A549 (cell line): ENCODE results near the gene GCNT2.

Experiments used
- BHLHE40 ChIP-seq: IDR thresholded peaks from 2 replicates; pipeline ENCODE4 v1.6.1; 2012; ENCODE audit warnings: low read depth, low read length, inconsistent platforms
- EP300 ChIP-seq, 2 experiments: fragments of >200 bp; sonication (Bioruptor Twin); formaldehyde crosslinking; IDR thresholded peaks; 2 replicates in 1 of 2; 3 replicates in 1 of 2; pipeline ENCODE4 v1.6.1; 2016 to 2017
- JUN ChIP-seq, 2 experiments: fragments of >200 bp; sonication (Bioruptor Twin); formaldehyde crosslinking; IDR thresholded peaks; 2 replicates in 1 of 2; 3 replicates in 1 of 2; pipeline ENCODE4 v1.6.1; 2016 to 2017
- MYC ChIP-seq: IDR thresholded peaks from 2 replicates; pipeline ENCODE4 v1.6.1; 2012; ENCODE audit warnings: mild to moderate bottlenecking, inconsistent platforms, low read length, improper control_type of control experiment, borderline replicate concordance
- NFE2L2 ChIP-seq: fragments of 150-350 bp; conservative IDR thresholded peaks from 2 replicates; pipeline ENCODE4 v1.6.1; 2014; ENCODE audit warnings: low read length
- POLR2A ChIP-seq: IDR thresholded peaks from 2 replicates; pipeline ENCODE4 v1.6.1; 2012; ENCODE audit warnings: mild to moderate bottlenecking, low read length
- RAD21 ChIP-seq, 2 experiments: fragments of >200 bp in 1 of 2; sonication (Bioruptor Twin) in 1 of 2; formaldehyde crosslinking in 1 of 2; IDR thresholded peaks in 1 of 2; conservative IDR thresholded peaks in 1 of 2; 2 replicates in 1 of 2; 3 replicates in 1 of 2; pipeline ENCODE4 v1.6.1; 2012 to 2018; ENCODE audit warnings: inconsistent platforms in 1 of 2
- RCOR1 ChIP-seq: fragments of 150-350 bp; IDR thresholded peaks from 2 replicates; pipeline ENCODE4 v1.6.1; 2014; ENCODE audit warnings: antibody characterized with exemption, low read length, low read depth
- TP53 ChIP-seq: fragments of 250-450 bp; sonication (Bioruptor Pico); IDR thresholded peaks from 2 replicates; pipeline ENCODE4 v1.5.0; 2021; ENCODE audit warnings: mild to moderate bottlenecking, moderate library complexity
- TF ChIP-seq, protein P1 (sequence below): fragments of >200 bp; sonication (Bioruptor Twin); formaldehyde crosslinking; IDR thresholded peaks from 3 replicates; pipeline ENCODE4 v1.5.1; 2016

DNA sequence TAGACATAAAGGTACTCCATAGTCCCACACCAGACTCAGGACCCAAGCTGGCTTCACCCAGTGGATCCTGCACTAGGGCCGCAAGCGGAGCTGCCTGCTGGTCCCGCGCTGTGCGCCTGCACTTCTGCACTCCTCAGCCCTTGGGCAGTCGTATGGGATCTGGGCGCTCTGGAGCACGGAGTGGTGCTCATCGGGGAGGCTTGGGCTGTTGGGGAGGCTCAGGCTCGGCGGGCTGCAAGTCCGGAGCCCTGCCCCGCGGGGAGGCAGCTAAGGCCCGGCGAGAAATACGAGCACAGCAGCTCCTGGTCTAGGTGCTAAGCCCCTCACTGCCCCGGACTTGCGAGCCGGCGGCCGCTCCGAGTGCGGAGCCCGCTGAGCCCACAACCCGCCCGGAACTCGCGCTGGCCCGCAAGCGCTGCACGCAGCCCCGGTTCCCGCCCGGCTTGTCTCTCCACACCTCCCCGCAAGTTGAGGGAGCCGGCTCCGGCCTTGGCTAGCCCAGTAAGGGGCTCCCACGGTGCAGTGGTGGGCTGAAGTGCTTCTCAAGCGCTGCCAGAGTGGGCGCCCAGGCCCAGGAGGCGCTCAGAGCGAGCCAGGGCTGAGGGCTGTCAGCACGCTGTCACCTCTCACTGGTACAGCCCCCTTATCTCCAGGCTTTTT lies 33.4 kb upstream of the GCNT2 start:
- no peak for TF ChIP-seq JUN (IDR thresholded peaks at IDR 0.05)
- TF ChIP-seq RAD21 (conservative IDR thresholded peaks at IDR 0.05 in 1 of 2, IDR thresholded peaks at IDR 0.05 in 1 of 2), result no peak
- TF ChIP-seq RCOR1, result no peak
- TF ChIP-seq, protein P1, sequence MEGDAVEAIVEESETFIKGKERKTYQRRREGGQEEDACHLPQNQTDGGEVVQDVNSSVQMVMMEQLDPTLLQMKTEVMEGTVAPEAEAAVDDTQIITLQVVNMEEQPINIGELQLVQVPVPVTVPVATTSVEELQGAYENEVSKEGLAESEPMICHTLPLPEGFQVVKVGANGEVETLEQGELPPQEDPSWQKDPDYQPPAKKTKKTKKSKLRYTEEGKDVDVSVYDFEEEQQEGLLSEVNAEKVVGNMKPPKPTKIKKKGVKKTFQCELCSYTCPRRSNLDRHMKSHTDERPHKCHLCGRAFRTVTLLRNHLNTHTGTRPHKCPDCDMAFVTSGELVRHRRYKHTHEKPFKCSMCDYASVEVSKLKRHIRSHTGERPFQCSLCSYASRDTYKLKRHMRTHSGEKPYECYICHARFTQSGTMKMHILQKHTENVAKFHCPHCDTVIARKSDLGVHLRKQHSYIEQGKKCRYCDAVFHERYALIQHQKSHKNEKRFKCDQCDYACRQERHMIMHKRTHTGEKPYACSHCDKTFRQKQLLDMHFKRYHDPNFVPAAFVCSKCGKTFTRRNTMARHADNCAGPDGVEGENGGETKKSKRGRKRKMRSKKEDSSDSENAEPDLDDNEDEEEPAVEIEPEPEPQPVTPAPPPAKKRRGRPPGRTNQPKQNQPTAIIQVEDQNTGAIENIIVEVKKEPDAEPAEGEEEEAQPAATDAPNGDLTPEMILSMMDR, result no peak
- no peak for TF ChIP-seq TP53 (CRISPR knock-in tag)
- TF ChIP-seq BHLHE40, result no peak
- no peak for TF ChIP-seq EP300 (IDR thresholded peaks at IDR 0.05)
- TF ChIP-seq POLR2A, result no peak
- TF ChIP-seq MYC, result no peak
- no peak for TF ChIP-seq NFE2L2
